ENCODE results near the gene LMF2. TPM values are rescaled to one million over a fixed set of nuclear protein-coding genes. Genes with fewer than 3 reads are reported as not detected.

LMF2 gene
- total RNA-seq, 2 experiments from 2014 or later = 107 to 114 TPM

DNA sequence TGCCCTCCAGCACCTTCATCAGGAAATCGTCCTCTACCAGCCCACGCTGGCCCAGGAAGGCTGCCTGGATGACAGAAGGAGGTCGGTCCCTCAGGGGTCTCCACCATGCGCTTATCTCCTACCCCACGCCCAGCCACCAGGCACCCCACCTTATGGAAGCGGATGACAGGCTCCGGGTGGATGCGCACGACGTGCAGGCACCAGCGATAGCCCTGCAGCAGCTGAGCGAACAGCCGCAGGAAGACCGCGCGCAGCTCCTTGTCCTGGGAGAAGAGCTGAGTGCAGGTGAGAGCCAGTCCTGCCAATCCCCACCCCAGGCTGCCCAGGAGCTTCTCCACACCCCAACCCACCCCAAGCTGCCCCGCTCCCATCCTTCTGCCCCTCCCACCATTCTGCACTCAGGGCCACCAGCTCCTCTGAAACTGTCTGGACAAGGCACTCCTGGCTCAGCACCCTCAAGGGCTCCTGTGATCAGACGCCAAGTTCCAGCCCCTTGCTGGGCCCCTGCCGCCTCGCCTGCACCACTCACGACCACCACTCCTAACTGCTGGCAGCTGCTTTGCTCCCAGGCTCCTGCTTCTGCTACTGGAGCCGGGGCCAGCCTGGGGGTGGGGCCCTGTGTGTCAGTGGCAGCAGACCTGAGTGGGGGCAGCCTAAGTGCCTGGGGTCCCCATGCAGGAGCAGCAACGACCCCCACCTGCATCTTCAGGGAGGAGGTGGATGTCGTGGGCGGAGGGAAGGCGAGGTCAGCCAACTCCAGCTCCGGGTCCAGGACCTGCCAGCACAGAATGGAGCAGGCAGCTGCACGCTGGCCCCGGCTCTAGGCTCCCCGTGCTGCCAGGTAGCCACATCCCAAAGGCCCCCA lies 42.2 kb downstream of the LMF2 start:
- Mint-ChIP-seq H3K4me3 (no peak overlapping the region), H3K27ac (no peak overlapping the region)
- intact Hi-C loops (cut with DNase I, micrococcal nuclease) = no loop called here

DNA sequence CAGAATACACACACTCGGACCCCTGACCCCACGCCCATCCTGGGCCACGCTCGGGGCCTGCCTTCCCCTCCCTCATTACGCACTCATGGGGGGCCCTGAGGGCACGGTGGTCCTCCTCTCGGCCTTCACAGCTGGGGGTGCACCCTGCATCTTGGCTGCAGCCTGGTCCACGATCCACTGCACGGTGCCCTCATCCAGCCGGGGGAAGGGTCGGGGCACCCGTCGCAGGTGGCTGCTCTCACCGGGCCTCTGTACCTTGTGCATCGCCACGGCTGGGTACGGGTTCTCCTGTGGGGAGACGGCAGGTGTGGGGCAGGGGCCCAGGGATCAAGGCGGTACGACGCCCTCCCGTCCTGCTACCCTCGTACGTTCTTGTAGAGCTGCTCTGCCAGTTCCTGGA lies 43.1 kb downstream of the LMF2 start:
- DNase-seq (no peak), ATAC-seq (ENCODE audit: poor library complexity) (no peak)
- H3K27me3 ChIP-seq (ENCODE audit: control insufficient read depth in 1 of 2, insufficient read depth in 2 of 2, low read length in 2 of 2) = no peaks in the 10 kb centered on the region
- POLR2A ChIA-PET = no interaction called here
- Mint-ChIP-seq H3K27me3 (no peaks in the 10 kb centered on the region), H3K4me3 (no peak overlapping the region), H3K4me1 (ENCODE audit: low read depth) (peaks cover 17% of the 10 kb centered on the region), H3K27ac (no peak overlapping the region), H3K36me3 (ENCODE audit: low read depth) (peaks cover 69% of the 10 kb centered on the region), H3K9me3 (no peaks in the 10 kb centered on the region)
- H3K27ac ChIP-seq (ENCODE audit: low read depth in 1 of 2, low read length in 2 of 2) = peak overlapping the region in 1 of 2 donors; percentile 29
- no peak overlapping the region for H3K4me3 ChIP-seq (ENCODE audit: low read length)
- CTCF ChIA-PET = no interaction called here
- TF ChIP-seq CTCF (IDR thresholded peaks at IDR 0.05) = no peak
- peaks cover 89% of the 10 kb centered on the region for H3K36me3 ChIP-seq (ENCODE audit: insufficient read depth, low read length)
- intact Hi-C loops (cut with DNase I, micrococcal nuclease) = no loop called here
- H3K4me1 ChIP-seq (ENCODE audit: insufficient read depth, low read length) = peaks cover 24% of the 10 kb centered on the region
- no peaks in the 10 kb centered on the region for H3K9me3 ChIP-seq (ENCODE audit: control insufficient read depth in 1 of 2, insufficient read depth in 1 of 2, low read length in 2 of 2)

More for the DNA sequence above, 42.2 kb downstream of the LMF2 start:
- no peak overlapping the region for H3K4me3 ChIP-seq (ENCODE audit: low read length)
- POLR2A ChIA-PET = no interaction called here
- peaks cover 80% of the 10 kb centered on the region for H3K36me3 ChIP-seq (ENCODE audit: insufficient read depth, low read length)
- no peaks in the 10 kb centered on the region for H3K9me3 ChIP-seq (ENCODE audit: control insufficient read depth in 1 of 2, insufficient read depth in 1 of 2, low read length in 2 of 2)
- peaks cover 75% of the 10 kb centered on the region for H3K36me3 Mint-ChIP-seq (ENCODE audit: low read depth)
- H3K27me3 ChIP-seq (ENCODE audit: control insufficient read depth in 1 of 2, insufficient read depth in 2 of 2, low read length in 2 of 2) = no peaks in the 10 kb centered on the region
- no peaks in the 10 kb centered on the region for H3K27me3 Mint-ChIP-seq
- no peaks in the 10 kb centered on the region for H3K9me3 Mint-ChIP-seq
- H3K4me1 ChIP-seq (ENCODE audit: insufficient read depth, low read length) = peaks cover 33% of the 10 kb centered on the region
- ATAC-seq (ENCODE audit: poor library complexity) = no peak
- H3K4me1 Mint-ChIP-seq (ENCODE audit: low read depth) = peaks cover 25% of the 10 kb centered on the region
- CTCF ChIA-PET = no interaction called here
- no peak overlapping the region for H3K27ac ChIP-seq (ENCODE audit: low read depth in 1 of 2, low read length in 2 of 2)
- no peak for TF ChIP-seq CTCF (IDR thresholded peaks at IDR 0.05)
- no peak for DNase-seq

DNA sequence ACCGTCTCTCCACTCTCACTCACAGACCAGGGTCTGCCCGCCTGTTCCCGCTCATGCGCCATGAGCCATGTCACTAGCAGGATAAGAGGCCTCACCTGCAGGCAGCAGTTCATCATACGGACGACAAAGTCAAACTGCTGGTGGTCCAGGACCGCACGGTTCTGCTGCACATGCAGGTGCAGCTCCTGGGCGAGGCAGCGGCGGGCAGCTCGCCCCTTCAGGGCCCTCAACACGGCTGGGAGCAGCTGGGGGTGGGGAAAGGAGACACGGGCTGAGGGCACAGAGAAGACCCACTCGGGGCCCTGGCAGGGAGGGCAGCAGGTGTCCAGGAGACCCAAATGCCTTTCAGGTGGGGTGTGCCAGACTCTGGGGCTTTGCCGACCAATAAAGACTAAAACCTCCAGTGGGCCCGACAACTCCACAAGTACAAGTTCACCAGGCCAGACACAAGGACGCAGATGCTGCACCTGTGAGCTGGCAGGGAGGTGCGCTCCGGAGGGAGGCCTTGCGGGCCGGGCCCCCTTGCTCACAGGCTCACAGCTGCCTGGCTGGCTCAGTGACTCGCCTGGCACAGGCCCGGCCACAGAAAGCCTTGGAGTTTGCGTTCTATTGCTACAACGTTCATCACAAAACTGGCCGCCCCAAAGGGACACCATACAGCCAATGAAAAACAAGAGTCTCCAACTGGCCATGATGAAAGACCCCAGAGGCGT lies 44.2 kb downstream of the LMF2 start:
- CTCF ChIA-PET = no interaction called here

More for the DNA sequence above, 44.2 kb downstream of the LMF2 start:
- peaks cover 6% of the 10 kb centered on the region for H3K4me1 Mint-ChIP-seq (ENCODE audit: low read depth)
- POLR2A ChIA-PET = interaction anchor here (1.1 kb wide), 1 partner anchor 12 kb away, joined by 3 read pairs; no protein-coding TSS in a partner anchor
- Histone ChIP-seq H3K36me3 (ENCODE audit: insufficient read depth, low read length) (peaks cover 99% of the 10 kb centered on the region), H3K27me3 (ENCODE audit: control insufficient read depth in 1 of 2, insufficient read depth in 2 of 2, low read length in 2 of 2) (no peaks in the 10 kb centered on the region), H3K4me1 (ENCODE audit: insufficient read depth, low read length) (peaks cover 13% of the 10 kb centered on the region), H3K9me3 (ENCODE audit: control insufficient read depth in 1 of 2, insufficient read depth in 1 of 2, low read length in 2 of 2) (no peaks in the 10 kb centered on the region), H3K27ac (ENCODE audit: low read depth in 1 of 2, low read length in 2 of 2) (peak overlapping the region in 1 of 2 donors; percentile 25), H3K4me3 (ENCODE audit: low read length) (no peak overlapping the region)
- H3K27ac Mint-ChIP-seq = no peak overlapping the region
- no peaks in the 10 kb centered on the region for H3K9me3 Mint-ChIP-seq
- intact Hi-C loops (cut with DNase I, micrococcal nuclease) = no loop called here
- DNase-seq = no peak
- peaks cover 69% of the 10 kb centered on the region for H3K36me3 Mint-ChIP-seq (ENCODE audit: low read depth)
- no peaks in the 10 kb centered on the region for H3K27me3 Mint-ChIP-seq
- TF ChIP-seq CTCF (IDR thresholded peaks at IDR 0.05) = no peak
- H3K4me3 Mint-ChIP-seq = no peak overlapping the region
- ATAC-seq (ENCODE audit: poor library complexity) = no peak
